Muscle of arm (tissue), 12 donors: ENCODE data around the gene TBC1D22A. TPM values are rescaled to one million over a fixed set of nuclear protein-coding genes. Genes with fewer than 3 reads are reported as not detected.

ENCODE experiments used
- DNase-seq: peaks from one replicate; pipeline ENCODE4 v3.0.0-alpha.2; 2013
- polyA plus RNA-seq, 12 donors: library from polyadenylated mRNA; unstranded; fragments of 120-200 nt; gene quantifications; one replicate each; pipeline ENCODE4 v1.2.1, GENCODE V29; 2013; ENCODE audit not compliant: insufficient read length in 12 of 12

TBC1D22A gene
- polyA plus RNA-seq, 12 donors: 10.3 to 18.0 (median 13.1) TPM; not detected in 1

GRCh38 chr22:47093720-47094119, 331.3 kb downstream of the TBC1D22A start:
- DNase-seq: no peak

- no peak for DNase-seq
Observed at GRCh38 chr22:47094861-47095330, 332.4 kb downstream of the TBC1D22A start.

DNA sequence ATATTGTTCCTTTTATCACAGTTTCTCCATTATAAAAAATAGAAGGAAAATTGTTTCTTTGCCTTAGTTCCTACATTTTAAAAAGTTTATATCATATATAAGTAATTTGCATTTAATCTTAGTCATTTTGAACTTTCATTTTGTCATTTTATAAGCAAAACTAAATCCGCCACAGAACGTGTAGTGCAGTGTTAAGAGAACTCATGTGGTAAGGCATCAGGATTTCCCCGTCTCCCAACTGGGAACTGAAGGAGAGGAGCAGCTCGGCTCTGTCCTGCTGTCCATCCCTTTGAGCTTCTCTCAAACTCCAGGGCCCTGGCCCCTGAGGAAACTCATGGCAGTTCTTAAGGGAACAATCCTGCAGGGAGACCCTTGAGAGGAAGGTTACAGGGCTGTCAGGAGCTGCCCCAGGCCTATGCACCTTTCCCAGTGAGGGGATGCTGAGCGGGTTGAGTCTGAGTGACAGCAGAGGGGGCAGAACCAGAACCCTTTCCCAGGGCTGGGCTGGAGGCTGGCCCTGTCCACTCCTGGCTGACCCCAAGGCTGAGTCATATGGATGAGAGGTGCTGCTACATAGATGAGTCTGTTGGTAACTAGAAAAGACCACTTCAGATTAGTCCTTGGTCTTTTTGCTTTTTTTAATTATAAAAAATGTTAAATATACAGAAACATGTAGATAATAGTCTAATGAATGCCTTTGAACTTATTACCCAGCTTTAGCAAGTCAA, 333.1 kb downstream of the TBC1D22A start:
- DNase-seq: no peak

- no peak for DNase-seq
Observed at GRCh38 chr22:47098121-47098520, 335.7 kb downstream of the TBC1D22A start.

GRCh38 chr22:47098554-47098953, 336.1 kb downstream of the TBC1D22A start:
- DNase-seq: no peak

- DNase-seq: no peak
Observed at GRCh38 chr22:47100019-47100418, 337.6 kb downstream of the TBC1D22A start.

DNA sequence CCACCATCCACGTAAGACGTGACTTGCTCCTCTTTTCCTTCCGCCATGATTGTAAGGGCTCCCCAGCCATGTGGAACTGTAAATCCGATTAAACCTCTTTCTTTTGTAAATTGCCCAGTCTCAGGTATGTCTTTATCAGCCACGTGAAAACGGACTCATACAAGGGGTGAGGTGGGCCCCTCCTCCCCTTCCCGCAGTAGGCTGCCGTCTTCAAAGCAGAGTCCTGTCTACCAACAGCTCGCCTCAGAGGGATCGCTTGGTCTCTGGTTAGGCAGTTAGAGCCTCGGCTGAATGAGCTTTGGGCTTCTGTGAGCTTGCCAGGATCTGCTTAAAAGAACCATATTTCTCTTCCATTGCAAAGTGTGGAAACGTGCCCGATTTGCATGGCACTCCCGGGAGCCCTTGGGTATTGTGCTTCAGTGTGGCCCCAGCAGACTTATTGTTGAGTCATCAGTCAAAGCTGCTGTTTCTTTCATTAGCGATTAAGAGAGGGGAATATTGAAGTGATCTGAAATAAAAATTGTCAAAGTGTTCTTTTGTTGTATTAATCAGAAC, 338.3 kb downstream of the TBC1D22A start:
- DNase-seq: no peak

- DNase-seq: no peak
Observed at GRCh38 chr22:47101321-47101885, 339.0 kb downstream of the TBC1D22A start.

DNA sequence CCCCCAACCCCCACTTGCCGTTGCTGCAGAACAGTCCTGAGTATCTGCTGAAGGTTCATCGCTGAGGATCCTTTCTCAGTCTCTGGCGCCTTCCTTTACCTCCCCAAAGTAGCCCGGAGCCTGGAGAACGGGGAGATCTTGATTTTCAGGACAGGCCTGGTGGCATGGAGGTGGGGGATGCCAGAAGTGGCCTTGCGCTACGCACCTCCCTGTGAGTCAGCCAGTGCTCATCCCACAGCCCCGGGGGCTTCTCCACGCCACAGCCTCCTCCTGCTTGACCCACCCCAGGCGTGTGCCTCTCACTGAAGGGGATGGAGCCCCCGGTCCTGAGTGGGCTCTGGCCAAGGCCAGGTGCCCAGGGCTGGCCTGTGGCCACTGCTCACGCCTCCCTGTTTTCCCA, 339.6 kb downstream of the TBC1D22A start:
- DNase-seq: no peak

DNA sequence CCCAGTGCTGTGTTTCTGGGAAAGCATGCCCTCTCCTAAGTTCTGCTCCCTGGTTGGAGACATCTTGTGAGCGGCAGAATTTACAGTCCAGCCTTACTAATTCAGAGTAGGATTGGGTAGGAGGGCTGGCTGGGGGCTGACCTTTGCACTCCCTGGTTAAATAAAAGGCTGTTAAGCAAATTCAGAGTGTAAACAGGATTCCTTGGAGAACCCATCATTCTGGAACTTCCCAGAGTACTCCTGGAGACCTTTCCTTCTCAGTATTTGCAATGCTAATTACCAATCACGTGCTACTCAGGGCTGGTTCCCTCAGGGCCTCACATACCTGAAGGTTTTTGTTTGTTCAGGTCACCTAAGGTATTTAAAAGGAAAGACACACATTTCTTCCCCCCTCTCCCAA, 340.2 kb downstream of the TBC1D22A start:
- DNase-seq: no peak

- DNase-seq: no peak
Observed at GRCh38 chr22:47105085-47105484, 342.6 kb downstream of the TBC1D22A start.

- DNase-seq: no peak
Observed at GRCh38 chr22:47106806-47107205, 344.4 kb downstream of the TBC1D22A start.

GRCh38 chr22:47107431-47107830, 345.0 kb downstream of the TBC1D22A start:
- DNase-seq: no peak

DNA sequence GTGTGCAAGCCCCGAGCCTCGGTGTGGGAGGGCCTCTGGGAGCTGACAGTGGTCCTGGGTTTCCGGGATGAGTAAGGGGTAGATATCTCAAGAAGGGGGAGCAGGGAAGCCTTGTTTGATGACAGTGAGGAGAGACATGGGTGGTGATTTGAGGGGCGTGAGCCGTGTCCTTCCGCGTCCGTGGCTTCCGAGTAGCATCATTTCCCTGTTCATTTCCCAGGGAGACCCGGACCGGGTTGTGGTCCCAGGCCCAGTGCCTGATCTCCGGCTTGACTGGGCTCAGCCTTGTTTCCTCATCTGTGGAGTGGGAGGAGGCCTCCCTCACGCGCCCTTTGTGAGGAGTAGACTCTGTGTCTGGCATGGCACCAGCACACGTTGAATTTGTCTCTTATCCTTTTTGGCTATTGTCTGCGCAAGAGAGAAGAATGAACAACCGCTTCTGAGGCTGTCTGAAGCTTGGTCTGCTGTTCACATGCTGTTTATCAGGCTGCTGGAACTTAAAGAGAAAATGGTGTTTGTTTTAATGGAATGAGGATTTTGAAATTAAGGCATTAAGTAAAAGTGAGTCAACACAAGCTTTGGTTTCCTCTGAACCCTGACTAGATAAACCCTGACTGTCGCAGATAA, 348.5 kb downstream of the TBC1D22A start:
- no peak for DNase-seq

- no peak for DNase-seq
Observed at GRCh38 chr22:47111626-47112581, 349.5 kb downstream of the TBC1D22A start.

- DNase-seq: no peak
Observed at GRCh38 chr22:47112582-47112965, 350.1 kb downstream of the TBC1D22A start.

DNA sequence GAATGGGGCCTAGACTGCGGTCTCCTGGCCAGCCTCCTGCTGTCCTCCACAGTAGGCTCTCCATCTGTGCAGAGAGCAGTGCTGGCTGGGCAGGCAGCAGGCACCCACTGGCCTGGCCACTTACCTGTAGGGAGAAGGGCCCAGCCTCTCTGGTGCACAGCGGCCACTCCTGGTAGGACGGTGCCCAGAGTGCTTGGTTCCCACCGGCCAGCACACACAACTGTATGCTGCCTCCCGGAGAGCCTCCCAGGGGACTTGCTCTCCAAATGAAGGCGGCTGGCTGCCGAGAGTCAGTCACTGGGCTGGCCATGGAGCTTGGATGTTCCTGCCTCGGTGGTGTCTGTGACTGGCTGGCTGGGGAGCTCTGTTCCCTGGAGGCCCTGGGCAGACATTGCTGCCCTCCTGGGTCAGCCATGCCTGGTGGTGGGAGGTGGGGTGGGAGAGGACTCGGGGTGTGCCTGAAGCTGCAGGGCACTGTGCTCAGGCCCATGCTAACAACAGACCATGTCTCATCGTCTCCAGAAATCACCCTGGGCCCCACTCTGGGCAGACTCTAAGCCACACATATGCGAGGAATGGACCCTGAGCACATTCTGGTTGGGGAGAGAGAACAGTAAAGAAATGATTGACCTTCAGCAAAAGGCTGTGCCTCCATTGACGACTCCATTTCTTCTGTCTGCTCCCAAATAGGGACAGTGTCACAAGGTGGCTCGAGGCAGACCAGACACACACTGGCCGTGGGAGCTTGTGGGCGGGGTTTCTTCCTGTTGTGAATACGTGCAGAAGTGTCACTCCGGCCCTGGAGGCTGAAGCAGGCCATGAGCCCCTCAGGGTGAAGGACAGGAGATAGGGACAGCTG, 350.8 kb downstream of the TBC1D22A start:
- DNase-seq: no peak

GRCh38 chr22:47113853-47114415, 351.5 kb downstream of the TBC1D22A start:
- DNase-seq: no peak

DNA sequence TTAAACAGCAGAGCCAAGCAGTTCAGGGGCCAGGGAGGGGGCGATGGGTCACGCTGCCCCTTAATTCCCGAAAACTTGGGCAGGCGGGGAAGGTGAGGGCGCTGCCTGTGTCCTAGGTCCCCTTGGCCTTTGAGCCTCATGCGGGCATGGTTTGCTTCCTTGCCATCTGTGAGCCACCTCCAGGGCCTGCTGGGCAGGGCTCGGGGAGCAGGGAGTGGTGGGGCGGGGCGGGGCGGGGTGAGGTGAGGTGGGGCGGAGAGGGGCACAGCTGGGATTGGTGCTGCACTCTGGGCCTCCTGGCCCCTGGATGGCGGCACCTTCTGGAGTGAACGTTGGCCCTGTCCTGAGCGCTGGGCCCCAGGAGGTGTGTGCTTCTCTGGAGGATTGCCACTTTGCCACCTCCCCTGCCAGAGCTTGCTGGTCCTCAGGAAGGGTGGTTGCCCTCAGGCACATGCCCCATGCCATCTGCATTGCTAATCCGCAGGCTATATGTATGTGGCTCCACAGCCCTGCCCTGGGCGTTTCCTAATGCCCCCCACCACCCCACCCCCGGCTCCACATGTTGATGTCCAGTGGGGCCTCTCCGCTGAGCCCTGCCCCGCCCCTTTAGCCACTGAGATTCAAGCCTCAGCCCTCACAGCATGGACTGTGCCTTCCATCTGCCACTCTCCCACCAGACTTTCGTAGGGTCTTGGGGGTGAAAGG, 352.5 kb downstream of the TBC1D22A start:
- no peak for DNase-seq

DNA sequence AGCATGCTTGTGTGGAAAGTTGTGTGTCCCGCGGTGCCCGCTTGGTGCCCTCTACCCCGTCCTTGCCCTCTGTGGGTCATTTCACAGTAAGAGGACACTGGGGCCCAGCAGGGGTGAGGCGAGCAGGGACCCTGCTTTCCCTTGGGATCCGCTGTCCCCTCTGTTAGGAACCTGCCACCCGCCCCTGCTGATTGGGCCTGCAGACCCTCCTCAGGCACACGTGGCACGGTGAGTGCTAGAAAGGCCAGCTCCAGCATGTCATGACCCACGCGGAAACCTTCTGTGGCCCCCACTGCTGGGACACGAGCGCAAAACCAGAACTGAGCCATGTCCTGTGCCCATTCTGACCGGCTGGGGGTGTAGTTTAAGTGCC, 353.1 kb downstream of the TBC1D22A start:
- DNase-seq: no peak
